GM20000 (cell line): ENCODE measurements around the gene PLA2G5.
A peak's percentile ranks its signal among the peaks of the same experiment; 100 is the strongest.
"Not testable (repeated sequence)": the region's sequence is repeated elsewhere in the genome, so short reads cannot be mapped to it uniquely, and the experiment has no call there.

Experiments used
- DNase-seq: peaks from one replicate; pipeline ENCODE4 v3.0.0; 2012; ENCODE audit warnings: low spot score
- CTCF ChIP-seq: IDR thresholded peaks from 2 replicates; pipeline ENCODE4 v1.5.1; 2012; ENCODE audit warnings: mild to moderate bottlenecking, control low read depth; ENCODE audit errors: extremely low read depth, missing control alignments

The PLA2G5 gene

DNA sequence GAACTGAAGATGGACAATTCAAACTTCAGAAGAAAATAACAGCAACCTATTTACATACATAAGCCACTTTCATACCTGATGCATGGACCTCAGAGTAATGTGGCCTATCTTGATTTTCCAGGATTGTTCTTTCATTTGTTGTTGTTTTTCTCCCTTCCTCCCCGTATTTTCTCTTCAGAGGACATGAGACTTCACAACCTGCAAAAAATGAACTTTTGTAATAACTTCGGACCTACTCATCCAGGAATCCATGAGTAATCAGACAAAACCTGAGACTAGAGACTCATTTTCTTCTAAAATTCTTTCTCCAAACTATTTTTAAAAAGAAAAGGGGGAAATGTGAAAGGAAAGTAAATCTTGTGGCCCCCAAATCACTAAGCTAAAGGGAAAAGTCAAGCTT is 17.6 kb upstream of the PLA2G5 start:
- TF ChIP-seq CTCF, result no peak

GRCh38 chr1:20057886-20058420 is 12.0 kb upstream of the PLA2G5 start:
- DNase-seq, result no peak
- TF ChIP-seq CTCF, result no peak

More for the DNA sequence above, 17.6 kb upstream of the PLA2G5 start:
- DNase-seq, result no peak

DNA sequence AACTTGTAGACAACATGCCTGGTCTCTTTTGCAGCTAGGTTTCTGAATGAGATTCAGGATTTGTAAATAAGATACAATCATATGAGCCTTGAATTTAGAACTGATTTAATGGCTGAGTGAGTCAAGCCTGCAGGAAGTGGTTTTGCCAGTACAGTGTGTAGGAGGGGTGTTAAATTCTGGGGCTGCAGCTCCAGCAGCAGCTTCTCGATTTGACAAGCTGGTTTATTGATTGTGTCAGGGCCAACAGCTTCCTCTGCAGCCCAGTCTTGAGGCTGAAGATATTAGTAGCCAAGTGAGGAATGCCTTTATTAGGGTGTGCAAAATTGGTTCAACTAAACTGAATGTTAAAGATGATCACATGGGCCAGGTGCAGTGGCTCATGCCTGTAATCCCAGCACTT is 11.5 kb upstream of the PLA2G5 start:
- DNase-seq, result peak; percentile 38
- no peak for TF ChIP-seq CTCF

DNA sequence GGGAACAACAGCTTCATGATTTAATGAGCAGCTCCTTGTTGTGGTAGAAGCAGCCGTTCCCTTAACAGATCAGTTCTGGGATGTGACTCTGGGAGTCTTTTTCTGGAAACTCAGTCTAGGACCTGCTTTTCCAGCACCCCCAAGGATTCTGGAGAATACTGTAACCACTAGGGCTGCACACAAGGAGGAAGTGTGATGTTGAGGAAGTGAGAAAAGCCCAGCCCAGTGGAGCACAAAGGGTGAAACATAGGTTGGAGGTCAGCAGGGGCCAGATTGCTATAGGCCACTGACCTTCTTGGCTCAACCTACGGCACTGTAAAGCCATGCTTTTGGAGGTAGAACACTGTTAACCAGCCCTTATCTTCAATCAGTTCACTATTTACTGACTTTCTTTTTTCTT is 10.1 kb upstream of the PLA2G5 start:
- no peak for TF ChIP-seq CTCF
- peak; percentile 46 for DNase-seq

GRCh38 chr1:20060791-20061190 is 9.2 kb upstream of the PLA2G5 start:
- DNase-seq, result not testable (repeated sequence)

GRCh38 chr1:20061866-20062265 is 8.1 kb upstream of the PLA2G5 start:
- no peak for TF ChIP-seq CTCF
- no peak for DNase-seq

GRCh38 chr1:20063861-20064292 is 6.1 kb upstream of the PLA2G5 start:
- DNase-seq, result no peak
- no peak for TF ChIP-seq CTCF

DNA sequence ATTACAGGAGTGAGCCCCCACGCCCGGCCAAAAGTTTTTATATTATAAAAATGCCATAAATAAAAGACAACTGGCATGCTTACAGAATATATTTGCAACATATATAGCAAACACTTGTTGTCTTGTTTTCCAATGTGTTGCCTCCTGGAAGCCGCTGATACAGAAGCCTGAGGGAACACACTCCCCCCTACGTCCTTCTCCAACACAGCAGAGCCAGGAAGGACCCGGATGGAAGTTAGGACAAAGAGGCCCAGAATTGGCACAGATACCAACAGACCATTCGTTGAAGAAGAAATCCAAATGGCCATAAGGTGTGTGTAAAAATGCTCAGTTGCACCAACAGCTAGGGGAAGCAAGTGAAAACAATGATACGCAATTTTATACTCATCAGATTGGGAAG is 1.3 kb upstream of the PLA2G5 start:
- no peak for TF ChIP-seq CTCF
- DNase-seq, result no peak
